SK-N-SH (cell line): ENCODE results near the gene SLC27A3. TPM values are rescaled to one million over a fixed set of nuclear protein-coding genes. Genes with fewer than 3 reads are reported as not detected.

Experiments used
- CTCF ChIA-PET: fragments of 300-600, 350-600 bp; formaldehyde crosslinking; extraction: SDS; loops from one replicate; lab custom pipeline; 2021; lab: Yijun Ruan, JAX
- POLR2A ChIA-PET: fragments of 350-600 bp; sonication (Branson Sonifier 250); formaldehyde crosslinking; extraction: SDS; loops from one replicate; lab custom pipeline; 2020; ENCODE audit warnings: antibody characterized with exemption, inconsistent platforms; lab: Yijun Ruan, JAX
- DNase-seq: peaks from one replicate; pipeline ENCODE4 v3.0.0; 2012
- H2AFZ ChIP-seq: fragments of 200-600 bp; sonication (generic); 2 replicates; pipeline ENCODE4 v1.8.1; 2016; ENCODE audit warnings: antibody characterized with exemption, mild to moderate bottlenecking, low read depth
- H3F3A ChIP-seq: fragments of 200-600 bp; sonication (generic); replicated peaks from 2 replicates; pipeline ENCODE3; 2016; ENCODE audit warnings: antibody characterized with exemption, mild to moderate bottlenecking; ENCODE audit not compliant: insufficient read depth
- H3K27ac ChIP-seq, 2 experiments: fragments of 200-500 bp in 1 of 2; fragments of 200-600 bp in 1 of 2; sonication (Bioruptor generic) in 1 of 2; sonication (generic), shearing (Covaris generic) in 1 of 2; 2 replicates each; pipeline versions ENCODE4 v1.5.1 to v1.6.1; 2014 to 2016; ENCODE audit warnings: low read depth in 2 of 2, inconsistent platforms in 1 of 2, low read length in 1 of 2, mild to moderate bottlenecking in 1 of 2, mixed read lengths in 1 of 2
- H3K27me3 ChIP-seq: fragments of 200-600 bp; sonication (generic), shearing (Covaris generic); 2 replicates; pipeline ENCODE4 v1.6.1; 2016; ENCODE audit warnings: mixed run types; ENCODE audit not compliant: insufficient read depth
- H3K36me3 ChIP-seq, 2 experiments: fragments of 200-500 bp in 1 of 2; fragments of 200-600 bp in 1 of 2; sonication (Bioruptor generic) in 1 of 2; sonication (generic) in 1 of 2; replicated peaks in 1 of 2; 2 replicates each; pipeline versions ENCODE3 to v1.5.1; 2014 to 2016; ENCODE audit warnings: low read length in 1 of 2, mild to moderate bottlenecking in 1 of 2; ENCODE audit not compliant: insufficient read depth in 2 of 2, control insufficient read depth in 1 of 2
- H3K4me1 ChIP-seq, 2 experiments: fragments of 200-500 bp in 1 of 2; fragments of 200-600 bp in 1 of 2; sonication (Bioruptor generic) in 1 of 2; sonication (generic), shearing (Covaris generic) in 1 of 2; 2 replicates each; pipeline versions ENCODE4 v1.5.1 to v1.6.1; 2014 to 2016; ENCODE audit warnings: low read depth in 1 of 2, low read length in 1 of 2, mixed run types in 1 of 2; ENCODE audit not compliant: insufficient read depth in 2 of 2, control insufficient read depth in 1 of 2
- H3K4me2 ChIP-seq: fragments of 200-600 bp; sonication (generic), shearing (Covaris generic); 2 replicates; pipeline ENCODE4 v1.6.1; 2017; ENCODE audit warnings: mixed run types
- H3K4me3 ChIP-seq, 2 experiments: fragments of 200-500 bp in 1 of 2; fragments of 200-600 bp in 1 of 2; sonication (Bioruptor generic) in 1 of 2; sonication (generic), shearing (Covaris generic) in 1 of 2; 2 replicates each; pipeline versions ENCODE4 v1.5.1 to v1.8.1; 2014 to 2016; ENCODE audit warnings: low read depth in 2 of 2, inconsistent platforms in 1 of 2, low read length in 1 of 2, mild to moderate bottlenecking in 1 of 2, mixed read lengths in 1 of 2, moderate library complexity in 1 of 2
- H3K79me2 ChIP-seq: fragments of 200-600 bp; sonication (generic); 2 replicates; pipeline ENCODE4 v1.8.1; 2017; ENCODE audit warnings: mild to moderate bottlenecking; ENCODE audit not compliant: insufficient read depth
- H3K9ac ChIP-seq: fragments of 200-600 bp; sonication (generic); 2 replicates; pipeline ENCODE4 v1.6.1; 2017; ENCODE audit warnings: mixed run types
- H3K9me2 ChIP-seq: fragments of 200-600 bp; sonication (generic); 2 replicates; pipeline ENCODE4 v1.6.1; 2017; ENCODE audit warnings: mixed run types
- H3K9me3 ChIP-seq: fragments of 200-600 bp; sonication (generic); 2 replicates; pipeline ENCODE4 v1.6.1; 2017; ENCODE audit warnings: mixed run types, mild to moderate bottlenecking, moderate library complexity
- H4K20me1 ChIP-seq: fragments of 200-600 bp; sonication (generic); 2 replicates; pipeline ENCODE4 v1.6.1; 2017; ENCODE audit warnings: mild to moderate bottlenecking, mixed run types; ENCODE audit not compliant: insufficient read depth
- CHD2 ChIP-seq: fragments of 150-350 bp; IDR thresholded peaks from 2 replicates; pipeline ENCODE4 v1.6.1; 2018; ENCODE audit warnings: low read length; ENCODE audit not compliant: partially characterized antibody
- CTCF ChIP-seq: fragments of 200-600 bp; sonication (generic); IDR thresholded peaks from 2 replicates; pipeline ENCODE4 v1.6.1; 2017; ENCODE audit warnings: antibody characterized with exemption, mild to moderate bottlenecking, moderate library complexity
- EP300 ChIP-seq, 2 experiments: IDR thresholded peaks; 2 replicates each; pipeline versions ENCODE4 v1.4.0 to v1.6.1; 2012; ENCODE audit warnings: borderline replicate concordance in 1 of 2, low read depth in 1 of 2, low read length in 1 of 2
- EZH2phosphoT487 ChIP-seq: fragments of 200-600 bp; sonication (generic); IDR thresholded peaks from 2 replicates; pipeline ENCODE4 v1.6.1; 2017; ENCODE audit warnings: low read depth, mixed run types, mild to moderate bottlenecking, antibody characterized with exemption, moderate library complexity, borderline replicate concordance
- FOSL2 ChIP-seq: IDR thresholded peaks from 2 replicates; pipeline ENCODE4 v1.4.0; 2012; ENCODE audit warnings: low read depth, mild to moderate bottlenecking, moderate library complexity, borderline replicate concordance
- FOXM1 ChIP-seq: IDR thresholded peaks from 2 replicates; pipeline ENCODE4 v1.4.0; 2012; ENCODE audit warnings: low read depth, mild to moderate bottlenecking
- GABPA ChIP-seq: IDR thresholded peaks from 2 replicates; pipeline ENCODE4 v1.4.0; 2012; ENCODE audit warnings: low read depth, mild to moderate bottlenecking
- JUND ChIP-seq: IDR thresholded peaks from 2 replicates; pipeline ENCODE4 v1.4.0; 2012
- MAX ChIP-seq: IDR thresholded peaks from 2 replicates; pipeline ENCODE4 v1.4.0; 2012; ENCODE audit warnings: low read depth
- MEF2A ChIP-seq: IDR thresholded peaks from 2 replicates; pipeline ENCODE4 v1.4.0; 2012; ENCODE audit warnings: low read depth, borderline replicate concordance
- NRF1 ChIP-seq: IDR thresholded peaks from 2 replicates; pipeline ENCODE4 v1.6.1; 2012; ENCODE audit warnings: low read depth, mild to moderate bottlenecking, low read length
- PBX3 ChIP-seq: IDR thresholded peaks from 2 replicates; pipeline ENCODE4; 2012
- POLR2AphosphoS5 ChIP-seq: IDR thresholded peaks from 2 replicates; pipeline ENCODE4 v1.6.1; 2012; ENCODE audit warnings: low read depth, low read length
- RCOR1 ChIP-seq: fragments of 150-350 bp; IDR thresholded peaks from 2 replicates; pipeline ENCODE4 v1.6.1; 2017; ENCODE audit warnings: antibody characterized with exemption, low read length
- RFX5 ChIP-seq: IDR thresholded peaks from 2 replicates; pipeline ENCODE4 v1.6.1; 2012; ENCODE audit warnings: mild to moderate bottlenecking, improper control_type of control experiment, low read length
- RXRA ChIP-seq: IDR thresholded peaks from 2 replicates; pipeline ENCODE4 v1.4.0; 2012; ENCODE audit warnings: low read depth, mild to moderate bottlenecking, borderline replicate concordance
- TAF1 ChIP-seq: IDR thresholded peaks from 2 replicates; pipeline ENCODE4 v1.6.1; 2012; ENCODE audit warnings: low read depth, mild to moderate bottlenecking, low read length, moderate library complexity, borderline replicate concordance
- USF2 ChIP-seq: fragments of 150-350 bp; IDR thresholded peaks from 2 replicates; pipeline ENCODE4 v1.6.1; 2017; ENCODE audit warnings: antibody characterized with exemption, low read length, low read depth, borderline replicate concordance
- ZBTB33 ChIP-seq: IDR thresholded peaks from 2 replicates; pipeline ENCODE4 v1.4.0; 2012; ENCODE audit warnings: low read depth, borderline replicate concordance
- WGBS: methylation state at CpG from one replicate; pipeline ENCODE4 v1.1.6; 2017; ENCODE audit warnings: low lambda C conversion rate; 5-methylcytosine and 5-hydroxymethylcytosine counted together
- polyA plus RNA-seq, 3 experiments: library from polyadenylated mRNA; depleted of rRNA; stranded (reverse); fragments of >200 nt; gene quantifications; 2 replicates each; pipeline ENCODE4 v1.2.3, GENCODE V29; 2012

Gene SLC27A3
- polyA plus RNA-seq, 1 of the 3 experiments (the other 2 are of a cell fraction), result 9.0 TPM

- no peak overlapping the region for H3K9ac ChIP-seq
- ChIA-PET CTCF (interaction anchor here (0.7 to 6.0 kb wide), 10 partner anchors 10 to 170 kb away, joined by 3 to 39 read pairs (median 5); partner anchors contain the start of genes DENND4B, GATAD2B and RAB13), POLR2A (no interaction called here)
- no peak for TF ChIP-seq USF2
- no peak for TF ChIP-seq CHD2
- no peak for TF ChIP-seq RCOR1
- no peak for TF ChIP-seq EZH2phosphoT487
- no peak for TF ChIP-seq MEF2A
- no peak for TF ChIP-seq NRF1
- no peak for TF ChIP-seq JUND
- no peak for TF ChIP-seq RXRA
- no peak for TF ChIP-seq RFX5
- no peaks in the 10 kb centered on the region for H4K20me1 ChIP-seq
- no peak overlapping the region for H2AFZ ChIP-seq
- H3K4me3 ChIP-seq, result no peak overlapping the region
- no peaks in the 10 kb centered on the region; the same call in 1 of the 2 replicates for H3K79me2 ChIP-seq
- H3K36me3 ChIP-seq, result peaks cover 58 to 61% of the 10 kb centered on the region in 2 experiments
- WGBS, result 95% methylated on average over 13 of the region's 13 CpGs
- no peak overlapping the region for H3K4me2 ChIP-seq
- no peak overlapping the region for H3K27ac ChIP-seq
- no peak for DNase-seq
- H3K4me1 ChIP-seq, result no peaks in the 10 kb centered on the region
- H3F3A ChIP-seq, result no peaks in the 10 kb centered on the region
- H3K9me3 ChIP-seq, result no peaks in the 10 kb centered on the region
- no peaks in the 10 kb centered on the region for H3K9me2 ChIP-seq
- no peaks in the 10 kb centered on the region for H3K27me3 ChIP-seq
Observed at GRCh38 chr1:153816283-153816889, 41.2 kb downstream of the SLC27A3 start.

GRCh38 chr1:153818876-153819275 is 43.7 kb downstream of the SLC27A3 start:
- Histone ChIP-seq H3K9me3 (no peaks in the 10 kb centered on the region), H3F3A (peaks cover 12% of the 10 kb centered on the region), H3K4me1 (no peaks in the 10 kb centered on the region), H2AFZ (no peak overlapping the region), H3K4me3 (no peak overlapping the region), H4K20me1 (no peaks in the 10 kb centered on the region), H3K79me2 (no peaks in the 10 kb centered on the region; the same call in 1 of the 2 replicates), H3K36me3 (peaks cover 37 to 47% of the 10 kb centered on the region in 2 experiments), H3K27ac (no peak overlapping the region), H3K9ac (no peak overlapping the region), H3K4me2 (no peak overlapping the region), H3K9me2 (no peaks in the 10 kb centered on the region), H3K27me3 (no peaks in the 10 kb centered on the region)
- DNase-seq, result no peak
- no peak for TF ChIP-seq RXRA
- no peak for TF ChIP-seq TAF1
- no peak for TF ChIP-seq POLR2AphosphoS5
- no peak for TF ChIP-seq FOSL2
- no peak for TF ChIP-seq RFX5
- no peak for TF ChIP-seq MEF2A
- TF ChIP-seq GABPA, result no peak
- TF ChIP-seq RCOR1, result no peak
- no peak for TF ChIP-seq ZBTB33
- TF ChIP-seq CTCF, result no peak
- TF ChIP-seq FOXM1, result no peak
- TF ChIP-seq EP300 (IDR thresholded peaks at IDR 0.05; ENCODE audit: borderline replicate concordance in 1 of 2, low read depth in 1 of 2, low read length in 1 of 2), result no peak
- no peak for TF ChIP-seq JUND
- TF ChIP-seq MAX, result no peak
- TF ChIP-seq PBX3, result no peak
- CTCF ChIA-PET, result interaction anchor here (1.0 to 3.0 kb wide), 4 partner anchors 22 to 168 kb away, joined by 3 to 15 read pairs (median 6); partner anchors contain the start of genes GATAD2B and RAB13
- POLR2A ChIA-PET, result no interaction called here
- WGBS, result 90% methylated on average over 2 of the region's 2 CpGs
